OCI-LY1 (cell line): ENCODE measurements around the gene NT5C2.

Experiments used
- CTCF ChIP-seq: fragments of 200-600 bp; sonication (generic), shearing (Covaris generic); IDR thresholded peaks from 2 replicates; pipeline ENCODE4 v1.5.1; 2017; ENCODE audit warnings: mild to moderate bottlenecking, antibody characterized with exemption, low read length, moderate library complexity, mixed read lengths
- EZH2 ChIP-seq: fragments of 200-600 bp; sonication (generic), shearing (Covaris generic); IDR thresholded peaks from 2 replicates; pipeline ENCODE4 v1.8.0; 2017; ENCODE audit warnings: borderline replicate concordance, mixed run types, mild to moderate bottlenecking, antibody characterized with exemption, low read length, moderate library complexity, mixed read lengths

DNA sequence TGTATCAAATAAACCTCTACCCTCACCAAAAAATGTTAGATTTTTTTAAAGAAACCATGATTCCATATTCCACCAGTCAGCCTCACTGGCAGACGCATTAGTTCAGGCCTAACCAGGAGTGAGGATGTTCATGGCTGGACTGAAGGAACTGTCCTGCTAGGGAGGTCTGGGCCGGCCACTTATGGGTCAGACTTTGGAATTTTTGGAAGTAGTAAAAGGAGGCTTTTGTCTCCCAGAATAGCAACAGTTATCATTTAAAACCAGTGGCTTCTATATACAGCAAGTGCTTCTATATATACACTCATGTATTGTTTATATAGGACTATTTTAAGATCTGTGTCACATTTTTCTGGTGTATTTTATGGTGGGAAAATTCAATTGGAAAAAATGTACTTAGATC is 154.5 kb downstream of the NT5C2 start:
- TF ChIP-seq CTCF (no peak), EZH2 (no peak)
